GM12873 (cell line): ENCODE measurements around the gene TMEM184B.

ENCODE experiments used
- TF ChIP-seq, protein P1 (sequence below): IDR thresholded peaks from 2 replicates; pipeline ENCODE4 v1.5.1; 2012; ENCODE audit warnings: low read depth, mild to moderate bottlenecking, moderate library complexity, low read length, control low read depth; ENCODE audit not compliant: insufficient read depth; ENCODE audit errors: missing control alignments

Gene TMEM184B

GRCh38 chr22:38203090-38203810 lies 69.6 kb downstream of the TMEM184B start:
- TF ChIP-seq, protein P1, sequence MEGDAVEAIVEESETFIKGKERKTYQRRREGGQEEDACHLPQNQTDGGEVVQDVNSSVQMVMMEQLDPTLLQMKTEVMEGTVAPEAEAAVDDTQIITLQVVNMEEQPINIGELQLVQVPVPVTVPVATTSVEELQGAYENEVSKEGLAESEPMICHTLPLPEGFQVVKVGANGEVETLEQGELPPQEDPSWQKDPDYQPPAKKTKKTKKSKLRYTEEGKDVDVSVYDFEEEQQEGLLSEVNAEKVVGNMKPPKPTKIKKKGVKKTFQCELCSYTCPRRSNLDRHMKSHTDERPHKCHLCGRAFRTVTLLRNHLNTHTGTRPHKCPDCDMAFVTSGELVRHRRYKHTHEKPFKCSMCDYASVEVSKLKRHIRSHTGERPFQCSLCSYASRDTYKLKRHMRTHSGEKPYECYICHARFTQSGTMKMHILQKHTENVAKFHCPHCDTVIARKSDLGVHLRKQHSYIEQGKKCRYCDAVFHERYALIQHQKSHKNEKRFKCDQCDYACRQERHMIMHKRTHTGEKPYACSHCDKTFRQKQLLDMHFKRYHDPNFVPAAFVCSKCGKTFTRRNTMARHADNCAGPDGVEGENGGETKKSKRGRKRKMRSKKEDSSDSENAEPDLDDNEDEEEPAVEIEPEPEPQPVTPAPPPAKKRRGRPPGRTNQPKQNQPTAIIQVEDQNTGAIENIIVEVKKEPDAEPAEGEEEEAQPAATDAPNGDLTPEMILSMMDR: no peak

GRCh38 chr22:38202437-38203089 lies 70.2 kb downstream of the TMEM184B start:
- TF ChIP-seq, protein P1: no peak

DNA sequence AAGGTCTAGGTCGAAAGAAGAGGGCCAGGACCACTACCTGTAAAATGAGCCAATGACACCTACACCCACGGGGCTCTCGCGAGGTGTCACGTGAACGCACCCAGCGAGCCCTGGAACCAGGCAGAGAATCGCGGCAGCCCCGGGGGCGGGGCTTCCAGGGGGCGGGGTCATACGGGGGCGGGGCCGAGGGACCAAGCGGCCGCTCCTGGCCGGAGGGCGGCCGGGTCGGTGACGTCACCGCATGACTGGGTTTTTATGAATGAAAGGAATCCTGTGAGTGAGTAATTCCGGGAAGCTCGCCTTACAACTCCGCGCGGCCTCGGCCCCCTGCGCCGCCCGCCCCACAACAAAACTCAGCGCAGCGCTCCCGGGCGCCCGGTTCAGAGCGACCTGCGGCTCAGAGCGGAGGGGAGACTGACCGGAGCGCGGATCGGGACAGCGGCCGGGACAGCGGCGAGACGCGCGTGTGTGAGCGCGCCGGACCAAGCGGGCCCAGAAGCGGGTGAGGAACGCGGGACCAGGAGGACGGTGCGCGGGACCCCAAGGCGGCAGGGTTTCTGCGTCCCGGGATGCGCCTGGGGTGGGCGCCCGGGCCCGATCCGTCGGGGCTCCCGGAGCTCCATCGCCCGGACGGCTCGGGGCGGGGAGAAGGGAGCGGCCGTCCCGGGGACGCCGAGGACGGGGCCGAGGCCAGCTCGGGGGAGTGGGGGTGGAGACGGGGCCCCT lies 70.9 kb downstream of the TMEM184B start, which contains the start of gene MAFF:
TSS of gene MAFF (plus strand) at position 284 of the 726 bp plus-strand sequence. CDS start 11,860 bp downstream, outside the sequence.
- TF ChIP-seq, protein P1: no peak

DNA sequence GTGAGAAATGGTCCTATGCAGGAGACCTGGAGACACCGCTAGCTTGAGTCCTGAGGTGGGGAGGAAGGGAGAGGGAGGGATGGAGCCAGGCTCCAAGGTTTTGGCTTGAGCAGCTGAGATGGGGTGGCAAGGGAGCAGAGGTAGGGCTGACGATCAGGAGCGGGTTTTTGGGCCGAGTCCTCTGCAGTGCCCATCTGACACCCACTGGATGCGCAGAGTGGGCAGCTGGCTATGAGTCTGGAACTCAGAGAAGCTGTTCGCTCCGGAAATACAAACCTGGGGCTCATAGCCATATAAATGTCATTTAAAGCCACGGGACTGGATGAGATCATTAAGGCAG lies 71.5 kb downstream of the TMEM184B start:
- TF ChIP-seq, protein P1: no peak

DNA sequence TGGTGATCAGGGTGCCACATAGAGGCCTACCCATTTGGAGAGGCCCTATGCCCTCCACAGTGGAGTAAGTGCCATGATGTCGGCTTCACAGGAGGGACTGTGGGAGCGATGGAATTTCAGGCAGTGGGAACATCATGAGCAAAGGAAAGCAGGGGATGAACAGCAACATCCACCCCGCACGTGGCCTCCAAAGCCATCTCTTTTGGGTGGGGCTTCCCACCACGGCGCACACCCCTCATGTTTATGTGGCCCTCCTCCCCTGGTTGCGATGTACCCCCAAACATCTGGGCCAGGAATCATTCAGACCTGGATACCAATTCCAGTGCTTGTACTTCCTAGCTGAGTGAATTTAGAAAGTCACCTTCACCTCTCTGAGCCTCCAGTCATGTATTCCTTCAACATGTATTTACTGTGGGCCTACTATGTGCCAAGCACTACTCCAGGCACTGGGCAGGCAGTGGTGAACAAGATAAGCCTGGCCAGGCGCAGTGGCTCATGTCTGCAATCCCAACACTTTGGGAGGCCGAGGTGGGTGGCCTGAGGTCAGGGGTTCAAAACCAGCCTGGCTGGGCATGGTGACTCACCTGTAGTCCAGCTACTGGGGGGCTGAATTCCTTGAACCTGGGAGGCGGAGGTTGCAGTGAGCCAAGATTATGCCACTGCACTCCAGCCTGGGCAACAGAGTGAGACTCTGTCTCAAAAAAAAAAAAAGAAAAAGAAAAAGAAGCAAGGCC lies 72.8 kb downstream of the TMEM184B start:
- TF ChIP-seq, protein P1: no peak

DNA sequence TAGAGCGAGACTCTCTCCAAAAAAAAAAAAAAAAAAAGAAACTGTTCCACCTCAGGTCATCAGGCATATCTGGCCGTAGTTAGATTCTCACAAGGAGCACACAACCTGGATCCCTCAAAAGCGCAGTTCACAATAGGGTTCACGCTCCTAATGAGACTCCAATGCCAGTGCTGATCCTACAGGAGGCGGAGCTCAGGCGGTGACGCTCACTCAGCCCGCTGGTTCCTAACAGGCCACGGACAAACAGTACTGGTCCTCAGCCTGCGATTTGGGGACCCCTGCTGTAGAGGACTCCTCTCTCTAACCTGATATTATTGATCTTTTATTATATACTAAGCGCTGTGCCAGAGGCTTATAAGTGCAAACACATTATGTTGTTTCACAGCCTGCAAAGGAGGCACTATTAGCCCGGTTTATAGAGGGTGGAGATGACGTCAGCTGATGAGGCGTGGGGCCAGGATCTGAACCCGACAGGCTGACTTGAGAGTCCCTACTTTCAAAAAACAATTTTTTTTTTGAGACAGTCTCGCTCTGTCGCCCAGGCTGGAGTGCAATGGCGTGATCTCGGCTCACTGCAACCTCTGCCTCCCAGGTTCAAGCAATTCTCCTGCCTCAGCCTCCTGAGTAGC lies 75.9 kb downstream of the TMEM184B start:
- TF ChIP-seq, protein P1: no peak
